OCI-LY7 (cell line): ENCODE results near the gene CORO2B. TPM values are rescaled to one million over a fixed set of nuclear protein-coding genes. Genes with fewer than 3 reads are reported as not detected.
A peak's percentile ranks its signal among the peaks of the same experiment; 100 is the strongest.

ENCODE experiments used
- BruUV-seq: library from RNA; stranded (reverse); fragments of 400-500 nt; replicated peaks from 2 replicates; lab custom pipeline; 2021; lab: Mats Ljungman, UMichigan
- CTCF ChIA-PET: fragments of 300-600 bp; sonication (Branson Sonifier 250); formaldehyde crosslinking; loops from one replicate; lab custom pipeline; 2022; ENCODE audit warnings: antibody characterized with exemption; ENCODE audit not compliant: unreplicated experiment; lab: Charles Lee
- POLR2A ChIA-PET: fragments of 300-600 bp; sonication (Branson Sonifier 250); formaldehyde crosslinking; loops from one replicate; lab custom pipeline; 2022; ENCODE audit warnings: antibody characterized with exemption; lab: Charles Lee
- DNase-seq: peaks from one replicate; pipeline ENCODE4 v3.0.0-alpha.2; 2015; ENCODE audit warnings: low spot score
- H2AFZ ChIP-seq: fragments of 200-600 bp; sonication (generic), shearing (Covaris generic); 2 replicates; pipeline ENCODE4 v1.6.1; 2014; ENCODE audit warnings: mild to moderate bottlenecking, antibody characterized with exemption, low read length, moderate library complexity
- H3K27ac ChIP-seq: fragments of 200-600 bp; sonication (generic); 2 replicates; pipeline ENCODE4 v1.5.1; 2014; ENCODE audit warnings: mixed run types, low read depth, mild to moderate bottlenecking, moderate library complexity, low read length, inconsistent platforms; ENCODE audit not compliant: poor library complexity, severe bottlenecking
- H3K36me3 ChIP-seq: fragments of 200-600 bp; sonication (generic); 2 replicates; pipeline ENCODE4 v1.6.1; 2014; ENCODE audit warnings: mild to moderate bottlenecking, antibody characterized with exemption, low read length, moderate library complexity, mixed read lengths; ENCODE audit not compliant: insufficient read depth
- H3K4me1 ChIP-seq: fragments of 200-600 bp; sonication (generic); 2 replicates; pipeline ENCODE4 v1.5.1; 2014; ENCODE audit warnings: mild to moderate bottlenecking, low read length; ENCODE audit not compliant: insufficient read depth, poor library complexity, severe bottlenecking
- H3K4me2 ChIP-seq: fragments of 200-600 bp; sonication (generic); 2 replicates; pipeline ENCODE4 v1.6.1; 2014; ENCODE audit warnings: mild to moderate bottlenecking, low read length
- H3K4me3 ChIP-seq: fragments of 200-600 bp; sonication (generic); 2 replicates; pipeline ENCODE4 v1.5.1; 2014; ENCODE audit warnings: mild to moderate bottlenecking, low read depth, low read length; ENCODE audit not compliant: poor library complexity, severe bottlenecking
- H3K79me2 ChIP-seq: fragments of 200-600 bp; sonication (generic); 2 replicates; pipeline ENCODE4 v1.6.1; 2016; ENCODE audit warnings: low read depth, mild to moderate bottlenecking, low read length, moderate library complexity, mixed read lengths; ENCODE audit not compliant: insufficient read depth
- H3K9me2 ChIP-seq: fragments of 200-600 bp; sonication (generic); 2 replicates; pipeline ENCODE4 v1.6.1; 2016; ENCODE audit warnings: mild to moderate bottlenecking, low read length, mixed read lengths; ENCODE audit not compliant: insufficient read depth
- H3K9me3 ChIP-seq: fragments of 200-600 bp; sonication (generic); 2 replicates; pipeline ENCODE4 v1.6.1; 2014; ENCODE audit warnings: mild to moderate bottlenecking, mixed run types, low read length, mixed read lengths
- H4K20me1 ChIP-seq: fragments of 200-600 bp; sonication (generic); 2 replicates; pipeline ENCODE4 v1.6.1; 2014; ENCODE audit warnings: mild to moderate bottlenecking, antibody characterized with exemption, low read length, moderate library complexity, mixed read lengths; ENCODE audit not compliant: insufficient read depth
- CTCF ChIP-seq: fragments of 200-600 bp; sonication (generic); conservative IDR thresholded peaks from 2 replicates; pipeline ENCODE4 v1.5.1; 2014; ENCODE audit warnings: mild to moderate bottlenecking, antibody characterized with exemption, low read length, moderate library complexity, mixed read lengths
- EZH2phosphoT487 ChIP-seq: fragments of 200-600 bp; sonication (generic); IDR thresholded peaks from 2 replicates; pipeline ENCODE4 v1.6.1; 2018; ENCODE audit warnings: low read depth, borderline replicate concordance, mild to moderate bottlenecking, mixed run types, antibody characterized with exemption, low read length, moderate library complexity, mixed read lengths
- intact Hi-C: fragments of 100-400 bp; cut with micrococcal nuclease; formaldehyde crosslinking; loops from one replicate; pipeline ENCODE4 v1.10.0; 2022; ENCODE audit not compliant: unreplicated experiment
- total RNA-seq, 2 experiments: library from RNA; depleted of rRNA in 1 of 2; stranded (reverse); fragments of >200 nt in 1 of 2; shearing (Covaris generic) in 1 of 2; gene quantifications; 2 replicates each; pipeline ENCODE4 v1.2.3, GENCODE V29; 2014 to 2022

CORO2B gene
- total RNA-seq, 2 experiments from 2014 or later = 7.4 to 12.5 TPM

GRCh38 chr15:68536331-68537095, 42.3 kb upstream of the CORO2B start:
- Histone ChIP-seq H3K4me1 (no peaks in the 10 kb centered on the region), H3K9me2 (no peaks in the 10 kb centered on the region), H3K4me2 (no peak overlapping the region), H2AFZ (0 out of 2 replicates have a peak overlapping the region, but pooled peaks have one; percentile 15), H3K9me3 (peaks cover 8% of the 10 kb centered on the region; the same call in 1 of the 2 replicates), H3K4me3 (no peak overlapping the region), H3K36me3 (no peaks in the 10 kb centered on the region), H3K79me2 (no peaks in the 10 kb centered on the region), H4K20me1 (no peaks in the 10 kb centered on the region), H3K27ac (no peak overlapping the region)
- ChIA-PET POLR2A (interaction anchor here (0.6 kb wide), 1 partner anchor 54 kb away, joined by 3 read pairs; no protein-coding TSS in a partner anchor), CTCF (interaction anchor here (1.6 kb wide), 1 partner anchor 14 kb away, joined by 5 read pairs; no protein-coding TSS in a partner anchor)
- BruUV-seq = no TSS peak
- DNase-seq = no peak
- no peak for TF ChIP-seq CTCF
- no peak for TF ChIP-seq EZH2phosphoT487
- intact Hi-C loops = no loop called here

GRCh38 chr15:68537097-68537496, 41.7 kb upstream of the CORO2B start:
- CTCF ChIA-PET = interaction anchor here (1.6 kb wide), 1 partner anchor 13 kb away, joined by 5 read pairs; no protein-coding TSS in a partner anchor
- H3K79me2 ChIP-seq = no peaks in the 10 kb centered on the region
- no peak overlapping the region for H2AFZ ChIP-seq
- no peaks in the 10 kb centered on the region for H3K4me1 ChIP-seq
- POLR2A ChIA-PET = no interaction called here
- no TSS peak for BruUV-seq
- no peaks in the 10 kb centered on the region for H3K9me2 ChIP-seq
- H3K9me3 ChIP-seq = peaks cover 4% of the 10 kb centered on the region; the same call in 1 of the 2 replicates
- intact Hi-C loops = no loop called here
- no peak overlapping the region for H3K27ac ChIP-seq
- no peaks in the 10 kb centered on the region for H4K20me1 ChIP-seq
- TF ChIP-seq CTCF (no peak), EZH2phosphoT487 (no peak)
- H3K36me3 ChIP-seq = no peaks in the 10 kb centered on the region
- DNase-seq = no peak
- no peak overlapping the region for H3K4me3 ChIP-seq
- no peak overlapping the region for H3K4me2 ChIP-seq

GRCh38 chr15:68537506-68537905, 41.3 kb upstream of the CORO2B start:
- no peak overlapping the region for H3K27ac ChIP-seq
- H3K4me2 ChIP-seq = no peak overlapping the region
- no peak overlapping the region for H3K4me3 ChIP-seq
- intact Hi-C loops = no loop called here
- H3K79me2 ChIP-seq = no peaks in the 10 kb centered on the region
- no peak overlapping the region for H2AFZ ChIP-seq
- POLR2A ChIA-PET = no interaction called here
- DNase-seq = no peak
- no peaks in the 10 kb centered on the region for H4K20me1 ChIP-seq
- no peak for TF ChIP-seq CTCF
- no peak for TF ChIP-seq EZH2phosphoT487
- H3K36me3 ChIP-seq = no peaks in the 10 kb centered on the region
- BruUV-seq = no TSS peak
- CTCF ChIA-PET = interaction anchor here (0.6 to 1.6 kb wide), 2 partner anchors 13 to 1456 kb away, joined by 4 to 5 read pairs; no protein-coding TSS in a partner anchor
- no peaks in the 10 kb centered on the region for H3K4me1 ChIP-seq
- H3K9me3 ChIP-seq = peaks cover 4% of the 10 kb centered on the region; the same call in 1 of the 2 replicates
- no peaks in the 10 kb centered on the region for H3K9me2 ChIP-seq
